HG03108 (cell line): ENCODE data around the gene ZNF639.
A peak's percentile ranks its signal among the peaks of the same experiment; 100 is the strongest.

Experiments used
- ATAC-seq: cut with Tn5 transposase; IDR thresholded peaks from one replicate; pipeline ENCODE4 v1.9.1; 2021; ENCODE audit warnings: moderate library complexity; ENCODE audit not compliant: unreplicated experiment

Gene ZNF639

GRCh38 chr3:179309225-179310078 is 13.4 kb upstream of the ZNF639 start:
- peak; percentile 83 for ATAC-seq

- no peak for ATAC-seq
Measured at GRCh38 chr3:179318876-179319275, 4.0 kb upstream of the ZNF639 start.

GRCh38 chr3:179321668-179322285 is 1.1 kb upstream of the ZNF639 start:
- no peak for ATAC-seq

GRCh38 chr3:179323197-179324110 is 623 bp downstream of the ZNF639 start:
- ATAC-seq: peak; percentile 34

GRCh38 chr3:179324270-179324754 is 1.5 kb downstream of the ZNF639 start:
- ATAC-seq: no peak

- no peak for ATAC-seq
Measured at GRCh38 chr3:179330438-179330837, 7.6 kb downstream of the ZNF639 start.

GRCh38 chr3:179332240-179332639 is 9.4 kb downstream of the ZNF639 start:
- ATAC-seq: no peak

- ATAC-seq: no peak
Measured at GRCh38 chr3:179333084-179333483, 10.3 kb downstream of the ZNF639 start.

- ATAC-seq: no peak
Measured at GRCh38 chr3:179336345-179336929, 13.6 kb downstream of the ZNF639 start.

- peak; percentile 93 for ATAC-seq
Measured at GRCh38 chr3:179347345-179348194, 24.7 kb downstream of the ZNF639 start, which contains the start of gene MFN1. MFN1 (plus strand) TSS chr3:179347709; CDS start chr3:179348852, 1,143 bp downstream.

GRCh38 chr3:179348325-179349013 is 25.6 kb downstream of the ZNF639 start:
- peak; percentile 47 for ATAC-seq

- no peak for ATAC-seq
Measured at GRCh38 chr3:179355996-179356395, 33.2 kb downstream of the ZNF639 start.

- ATAC-seq: no peak
Measured at GRCh38 chr3:179363332-179363731, 40.5 kb downstream of the ZNF639 start.

GRCh38 chr3:179369621-179370020 is 46.8 kb downstream of the ZNF639 start:
- no peak for ATAC-seq

GRCh38 chr3:179373938-179374337 is 51.1 kb downstream of the ZNF639 start:
- ATAC-seq: no peak

- ATAC-seq: no peak
Measured at GRCh38 chr3:179375091-179375999, 52.5 kb downstream of the ZNF639 start.

GRCh38 chr3:179376474-179376873 is 53.6 kb downstream of the ZNF639 start:
- no peak for ATAC-seq
